GM15510 (cell line): ENCODE data around the gene C1QTNF1.

ENCODE experiments used
- POLR2A ChIP-seq: IDR thresholded peaks from 3 replicates; pipeline ENCODE4 v1.6.1; 2011; ENCODE audit warnings: borderline replicate concordance; ENCODE audit not compliant: insufficient read length; ENCODE audit errors: extremely low read depth

C1QTNF1 gene

DNA sequence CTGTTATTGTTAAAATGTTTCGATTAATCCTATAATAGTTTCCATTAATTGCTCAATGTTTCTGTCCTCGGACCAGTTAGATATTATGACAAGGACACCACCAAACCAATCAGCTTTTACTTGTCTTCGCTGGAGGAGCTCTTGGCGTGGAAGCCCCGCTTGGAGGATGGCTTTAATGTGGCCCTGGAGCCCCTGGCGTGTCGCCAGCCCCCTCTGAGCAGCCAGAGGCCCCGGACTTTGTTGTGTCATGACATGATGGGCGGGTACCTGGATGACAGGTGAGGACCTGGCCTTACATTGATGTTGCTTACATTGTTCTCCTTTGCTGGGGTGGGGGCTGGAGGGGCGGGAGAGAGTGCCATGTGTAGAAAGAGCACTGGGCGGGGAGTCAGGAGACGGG lies 53.6 kb downstream of the C1QTNF1 start:
- no peak for TF ChIP-seq POLR2A

DNA sequence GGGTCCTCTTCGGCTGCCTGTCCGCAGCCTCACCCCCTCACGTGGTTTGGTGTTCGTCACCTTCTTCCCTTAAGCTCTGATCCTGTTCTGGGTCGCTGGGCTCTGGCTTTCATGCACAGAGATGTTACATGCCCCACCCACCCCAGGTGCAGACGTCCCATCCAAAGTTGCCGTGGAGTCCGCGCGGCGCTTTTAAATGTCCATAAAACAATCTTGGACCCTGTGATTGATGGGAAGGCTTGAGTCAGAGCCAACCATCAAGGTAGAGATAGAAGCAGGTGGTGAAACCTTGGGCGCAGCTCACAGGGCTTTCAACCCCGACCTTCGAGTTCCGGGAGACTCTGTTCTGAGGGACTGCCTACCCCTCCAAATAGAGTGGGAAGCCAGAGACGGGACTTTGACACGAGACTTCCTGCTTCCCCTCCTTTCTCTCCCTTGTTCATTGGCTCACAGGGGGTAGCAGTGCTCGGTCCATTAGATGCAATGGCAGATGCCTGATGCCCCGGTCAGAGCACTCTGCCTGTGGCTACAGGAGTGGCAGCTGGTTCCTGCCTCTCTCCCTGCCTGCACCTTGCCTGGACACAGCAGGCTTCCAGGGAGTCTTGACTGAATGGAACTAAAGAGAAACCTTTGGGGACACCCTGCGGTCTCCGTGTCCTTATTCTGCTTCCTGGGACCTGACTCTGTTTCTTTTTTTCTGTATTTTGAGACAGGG lies 54.7 kb downstream of the C1QTNF1 start:
- TF ChIP-seq POLR2A: no peak

DNA sequence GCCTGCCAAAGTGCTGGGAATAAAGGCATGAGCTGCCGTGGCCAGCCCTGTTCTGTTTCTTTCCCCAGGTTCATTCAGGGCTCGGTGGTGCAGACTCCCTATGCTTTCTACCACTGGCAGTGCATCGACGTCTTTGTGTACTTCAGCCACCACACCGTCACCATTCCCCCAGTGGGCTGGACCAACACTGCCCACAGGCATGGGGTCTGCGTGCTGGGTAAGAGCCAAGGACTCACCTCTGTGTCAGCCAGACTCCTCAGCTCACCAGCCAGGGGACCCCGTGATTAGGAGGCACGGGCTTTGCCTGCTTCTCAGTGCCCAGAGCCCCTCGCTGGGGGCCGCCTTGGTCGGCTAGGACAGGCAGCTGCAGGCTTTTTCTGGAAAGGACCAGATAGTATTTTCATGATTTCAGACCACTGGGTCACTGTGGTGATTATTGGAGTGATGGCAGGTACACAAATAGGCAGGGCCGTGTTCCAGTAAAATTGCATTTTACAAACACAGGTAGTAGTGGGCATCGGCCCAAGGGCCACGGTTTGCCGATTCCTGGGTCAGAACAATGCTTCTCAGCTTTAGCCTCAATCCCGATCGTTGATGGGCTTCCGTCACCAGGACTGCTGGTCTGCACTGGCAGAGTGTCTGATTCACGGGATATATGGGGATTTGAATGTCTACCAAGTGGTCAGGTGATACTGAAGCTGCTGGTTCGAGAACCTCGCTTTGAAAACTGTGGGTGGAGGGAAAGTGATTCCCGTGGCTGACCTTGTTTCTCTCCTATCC lies 55.6 kb downstream of the C1QTNF1 start:
- TF ChIP-seq POLR2A: no peak

DNA sequence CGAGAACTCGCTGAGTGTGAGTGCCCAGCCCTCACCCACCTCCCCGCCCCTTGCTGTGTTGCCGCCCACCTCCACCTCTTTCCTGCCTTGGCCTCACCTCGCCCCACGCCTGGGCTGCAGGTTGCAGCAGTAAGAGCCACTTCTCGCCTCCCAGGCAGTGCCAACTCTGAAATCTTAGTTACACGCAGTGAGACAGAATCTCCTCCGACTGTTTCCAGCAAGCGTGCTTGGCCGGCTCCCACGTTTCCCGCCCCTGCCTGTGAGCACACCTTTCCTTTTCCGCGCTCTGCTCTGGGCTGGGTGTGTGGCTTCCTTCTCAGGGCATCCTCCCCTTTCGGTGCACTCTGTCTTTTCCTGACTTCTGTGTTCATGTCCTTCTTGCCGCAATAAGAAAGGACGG lies 56.4 kb downstream of the C1QTNF1 start:
- no peak for TF ChIP-seq POLR2A

DNA sequence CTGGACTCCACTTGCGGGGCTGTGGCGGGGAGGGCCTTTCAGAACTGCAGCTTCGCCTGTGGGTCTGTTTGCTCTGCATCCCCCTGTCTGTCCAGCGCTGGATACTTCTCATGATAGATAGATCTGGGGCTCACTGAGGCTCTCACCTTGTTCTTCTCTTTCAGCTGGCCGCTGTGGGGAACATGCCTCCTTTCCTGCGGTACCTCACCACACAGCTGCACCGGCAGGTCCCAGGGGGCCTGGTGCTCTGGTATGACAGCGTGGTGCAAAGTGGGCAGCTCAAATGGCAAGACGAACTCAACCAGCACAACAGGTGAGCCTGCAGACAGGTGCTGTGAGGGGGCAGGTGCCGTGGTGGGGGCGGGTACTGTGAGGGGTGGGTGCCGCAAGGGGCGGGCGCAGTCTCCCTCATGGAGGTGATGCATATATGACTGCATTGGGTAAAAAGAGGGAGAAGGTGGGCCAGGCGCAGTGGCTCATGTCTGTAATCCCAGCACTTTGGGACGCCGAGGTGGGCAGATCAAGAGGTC lies 56.9 kb downstream of the C1QTNF1 start:
- TF ChIP-seq POLR2A: no peak

DNA sequence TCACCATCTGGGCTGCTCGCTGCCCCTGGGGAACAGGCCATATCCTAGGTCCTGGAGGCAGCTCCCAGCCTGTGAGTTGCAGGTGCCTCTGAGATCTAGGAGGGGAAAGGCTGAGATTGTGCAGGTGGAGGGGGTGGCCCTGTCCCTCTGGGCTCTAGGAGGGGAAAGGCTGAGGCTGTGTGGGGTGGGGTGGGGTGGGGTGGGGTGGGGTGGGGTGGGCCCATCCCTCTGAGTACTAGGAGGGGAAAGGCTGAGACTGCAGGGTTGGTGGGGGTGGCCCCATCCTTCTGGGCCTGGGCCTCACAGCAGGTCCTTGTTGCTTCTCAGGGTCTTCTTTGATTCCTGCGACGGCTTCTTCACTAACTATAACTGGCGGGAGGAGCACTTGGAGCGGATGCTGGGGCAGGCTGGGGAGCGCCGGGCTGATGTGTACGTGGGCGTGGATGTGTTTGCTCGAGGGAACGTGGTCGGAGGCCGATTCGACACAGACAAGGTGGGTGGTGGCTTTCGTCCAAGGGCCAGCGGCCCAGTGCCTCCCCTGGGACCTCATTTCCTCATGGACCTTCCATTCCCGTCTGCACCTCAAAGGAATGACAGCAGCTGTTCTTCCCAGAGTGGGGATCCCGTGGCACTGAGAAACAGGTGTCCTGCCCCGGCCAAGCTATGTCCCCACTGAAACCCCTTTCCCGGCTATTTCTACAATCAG lies 57.8 kb downstream of the C1QTNF1 start:
- no peak for TF ChIP-seq POLR2A

DNA sequence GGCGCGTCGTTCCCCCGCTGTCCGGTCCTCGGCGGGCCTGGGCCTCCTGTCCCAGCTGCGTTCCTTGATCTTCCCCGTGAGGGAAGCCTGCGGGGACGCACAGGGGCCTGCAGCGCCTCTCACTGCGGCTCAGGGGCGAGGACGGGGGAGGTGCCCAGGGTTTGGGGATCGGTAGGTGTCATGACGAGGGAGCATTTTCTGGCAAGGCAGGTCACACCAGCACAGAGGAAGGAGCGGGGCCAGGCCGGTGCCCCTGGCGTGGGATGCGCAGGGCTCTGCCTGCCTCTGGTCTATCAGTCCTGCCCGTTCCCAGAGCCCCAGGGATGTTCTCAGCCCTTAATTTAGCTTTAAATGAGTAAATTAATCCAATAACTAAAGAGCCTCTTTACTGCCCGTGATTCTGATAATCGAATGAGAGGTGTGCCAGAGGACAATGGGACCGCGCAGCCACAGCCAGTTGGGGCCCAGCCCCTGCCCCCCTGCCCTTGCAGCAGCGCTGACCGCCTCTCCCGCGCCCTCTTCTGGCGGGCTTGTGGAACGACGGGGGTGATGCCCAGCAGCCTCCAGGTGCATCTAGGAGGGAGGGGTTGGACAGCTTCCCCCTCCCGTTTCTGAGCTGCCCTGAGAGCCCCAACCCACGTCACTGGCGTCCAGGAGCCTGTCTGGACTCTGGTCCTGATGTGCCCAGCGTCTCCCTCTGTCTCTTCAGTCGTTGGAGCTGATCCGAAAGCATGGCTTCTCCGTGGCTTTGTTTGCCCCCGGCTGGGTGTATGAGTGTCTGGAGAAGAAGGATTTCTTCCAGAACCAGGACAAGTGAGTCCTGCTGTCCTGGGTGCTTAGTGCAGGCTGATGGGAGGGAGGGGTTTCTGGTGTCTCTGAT lies 58.6 kb downstream of the C1QTNF1 start:
- no peak for TF ChIP-seq POLR2A

DNA sequence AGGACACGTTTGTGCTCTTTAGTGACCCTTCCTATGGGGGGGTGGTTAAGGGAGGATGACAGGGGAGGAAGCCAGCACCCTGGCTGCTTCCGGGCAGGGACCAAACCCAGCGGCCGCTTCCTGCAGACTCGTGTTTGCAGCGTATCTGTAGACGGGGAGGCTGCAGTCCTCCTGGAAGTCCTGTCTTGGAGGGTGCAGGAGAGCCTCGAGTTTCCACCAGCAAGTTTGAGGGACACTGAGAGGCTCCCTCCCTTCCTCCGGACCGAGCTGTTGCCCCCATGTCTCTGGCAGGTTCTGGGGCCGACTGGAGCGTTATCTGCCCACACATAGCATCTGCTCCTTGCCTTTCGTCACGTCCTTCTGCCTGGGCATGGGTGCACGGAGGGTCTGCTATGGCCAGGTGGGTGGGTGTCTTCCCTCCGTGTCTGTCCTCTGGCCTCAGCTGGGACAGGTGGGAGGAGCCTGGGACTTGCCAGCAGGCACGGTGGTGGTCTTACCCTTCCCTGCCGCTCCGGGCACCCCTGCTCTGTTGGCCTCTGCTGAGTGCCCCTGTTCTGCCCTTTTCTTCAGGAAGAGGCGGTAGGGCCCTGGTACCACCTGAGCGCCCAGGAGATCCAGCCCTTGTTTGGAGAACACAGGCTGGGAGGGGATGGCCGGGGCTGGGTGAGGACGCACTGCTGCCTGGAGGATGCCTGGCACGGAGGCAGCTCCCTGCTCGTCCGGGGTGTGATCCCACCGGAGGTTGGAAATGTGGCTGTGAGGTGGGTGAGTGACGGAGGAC lies 59.4 kb downstream of the C1QTNF1 start:
- no peak for TF ChIP-seq POLR2A

DNA sequence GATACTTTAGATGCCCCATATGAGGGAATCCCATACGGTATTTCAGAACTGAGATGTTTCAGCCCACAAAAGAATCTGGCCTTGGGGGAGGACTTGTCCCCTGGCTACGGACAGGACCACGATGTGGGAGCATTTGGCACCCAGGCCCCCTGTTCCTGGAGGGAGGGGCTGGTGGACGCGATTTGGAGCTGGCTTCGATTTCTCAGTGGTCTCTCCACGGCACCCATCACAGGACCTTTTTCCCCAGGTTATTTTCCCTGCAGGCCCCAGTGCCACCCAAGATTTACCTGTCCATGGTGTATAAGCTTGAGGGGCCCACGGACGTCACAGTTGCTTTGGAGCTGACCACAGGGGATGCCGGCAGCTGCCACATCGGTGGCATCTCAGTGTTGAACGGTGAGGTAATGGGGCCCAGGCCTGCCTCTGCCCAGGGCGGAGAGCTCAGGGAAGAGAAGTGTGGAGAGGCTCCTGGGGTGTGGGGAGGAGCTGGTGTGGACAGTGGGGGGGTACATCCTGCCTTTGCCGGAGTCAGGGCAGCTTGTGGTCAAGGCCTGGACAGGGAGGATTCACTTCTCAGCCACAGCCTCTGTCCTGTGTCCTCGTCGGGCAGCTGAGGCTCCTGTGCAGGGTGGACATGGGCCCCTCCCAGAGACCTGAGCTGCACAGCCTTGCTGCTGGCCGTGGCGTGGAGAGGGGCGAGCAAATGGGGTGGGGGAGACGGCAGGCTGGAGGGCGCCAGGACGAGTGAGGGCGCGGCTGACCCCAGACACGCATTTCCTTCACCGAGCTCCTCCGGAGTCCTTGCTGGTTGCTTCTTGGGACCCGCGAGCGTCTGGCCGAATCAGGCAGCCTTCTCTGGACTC lies 60.6 kb downstream of the C1QTNF1 start:
- TF ChIP-seq POLR2A: no peak

DNA sequence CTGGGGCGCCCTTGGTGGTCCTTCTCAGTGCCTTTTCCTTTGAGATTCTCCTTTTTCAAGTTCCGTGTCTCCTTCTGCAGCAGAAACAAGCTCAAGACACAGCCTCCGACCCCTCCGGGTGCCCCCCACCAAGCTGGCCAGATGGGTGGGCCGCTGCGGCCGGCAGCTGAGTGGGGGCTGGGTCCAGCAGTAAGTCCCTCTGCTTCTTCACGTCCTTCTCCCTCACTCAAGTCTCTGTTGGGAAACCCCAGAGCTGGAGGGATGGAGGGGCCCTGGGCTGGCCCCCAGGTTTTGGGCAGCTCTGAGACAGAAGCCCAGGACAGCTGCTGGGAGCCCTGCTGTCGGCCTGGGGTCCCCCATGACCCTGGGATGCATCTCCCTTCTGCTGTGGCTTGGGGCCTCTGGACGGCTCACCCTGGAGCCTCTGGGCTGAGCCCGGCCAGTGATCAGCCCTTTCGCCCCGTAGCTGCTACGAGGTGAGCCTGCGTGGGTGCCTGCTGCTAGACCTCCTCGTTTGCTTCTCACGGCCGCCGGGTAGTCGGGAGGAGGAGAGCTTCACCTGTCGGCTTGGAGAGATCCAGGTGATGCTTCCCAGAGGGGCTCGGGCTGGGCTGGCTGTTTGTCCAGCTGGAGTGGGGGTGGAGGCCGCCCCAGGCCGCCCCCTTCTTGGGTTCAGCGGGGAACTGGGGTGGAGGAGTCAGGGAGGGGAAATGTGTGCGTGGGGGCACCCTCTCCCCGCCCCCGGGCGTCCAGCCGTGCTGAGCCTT lies 61.4 kb downstream of the C1QTNF1 start:
- no peak for TF ChIP-seq POLR2A

DNA sequence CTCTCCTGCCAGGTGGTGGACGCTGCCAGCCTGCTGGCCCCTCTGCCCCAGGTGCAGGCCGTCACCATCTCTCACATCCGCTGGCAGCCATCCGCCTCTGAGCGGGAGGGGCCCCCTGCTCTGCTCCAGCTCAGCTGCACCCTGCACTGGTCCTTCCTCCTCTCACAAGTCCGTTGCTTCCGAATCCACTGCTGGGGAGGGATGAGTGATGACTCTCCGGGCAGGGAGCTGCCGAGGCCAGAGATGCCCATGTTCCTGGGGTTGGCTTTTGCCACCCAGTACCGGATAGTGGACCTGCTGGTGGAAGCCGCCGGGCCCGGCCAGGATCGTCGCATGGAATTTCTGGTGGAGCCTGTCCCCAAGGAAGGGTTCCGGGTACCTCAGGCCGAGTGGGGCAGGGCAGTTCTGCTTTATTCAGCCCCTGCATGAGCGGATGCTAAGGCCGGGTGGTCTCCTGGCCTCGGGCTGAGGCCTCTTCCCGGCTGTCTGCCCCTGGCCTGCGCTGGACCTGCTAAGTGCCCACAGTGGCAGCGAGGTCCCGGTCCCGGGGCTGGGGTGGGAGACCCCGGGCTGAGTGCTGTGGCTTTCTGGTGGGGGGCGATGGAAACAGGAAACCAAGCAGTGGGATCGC lies 62.1 kb downstream of the C1QTNF1 start:
- TF ChIP-seq POLR2A: no peak
